Activated naive CD4-positive, alpha-beta T cell treated with anti-CD3 and anti-CD28 coated beads, Interleukin-2, amount 50 U/mL, for 72 hours (primary cell): Measurements from ENCODE around the gene SLC47A2. TPM values are rescaled to one million over a fixed set of nuclear protein-coding genes. Genes with fewer than 3 reads are reported as not detected.
"Not testable (repeated sequence)": the region's sequence is repeated elsewhere in the genome, so short reads cannot be mapped to it uniquely, and the experiment has no call there.

Experiments used
- ATAC-seq, 2 donors: fragments of 150-1000 bp; cut with Tn5 transposase; 2 replicates each; pipeline ENCODE4 v1.10.0; 2021; ENCODE audit warnings: mild to moderate bottlenecking in 2 of 2, moderate library complexity in 2 of 2
- DNase-seq, 2 donors: peaks; one replicate each; pipeline ENCODE4 v3.0.0; 2021 to 2022; ENCODE audit warnings: low spot score in 2 of 2
- H3K27ac Mint-ChIP-seq, 2 donors: one replicate each; pipeline ENCODE4 v1.8.0; 2022; ENCODE audit warnings: mild to moderate bottlenecking in 2 of 2, mixed read lengths in 2 of 2
- H3K36me3 Mint-ChIP-seq, 2 donors: one replicate each; pipeline ENCODE4 v1.8.0; 2022; ENCODE audit warnings: mixed read lengths in 2 of 2
- H3K9me3 Mint-ChIP-seq, 2 donors: one replicate each; pipeline ENCODE4 v1.8.0; 2022; ENCODE audit warnings: mixed read lengths in 2 of 2
- total RNA-seq, 2 donors: library from RNA; stranded (reverse); gene quantifications; one replicate each; pipeline ENCODE4 v1.2.3, GENCODE V29; 2022

The SLC47A2 gene, protein sequence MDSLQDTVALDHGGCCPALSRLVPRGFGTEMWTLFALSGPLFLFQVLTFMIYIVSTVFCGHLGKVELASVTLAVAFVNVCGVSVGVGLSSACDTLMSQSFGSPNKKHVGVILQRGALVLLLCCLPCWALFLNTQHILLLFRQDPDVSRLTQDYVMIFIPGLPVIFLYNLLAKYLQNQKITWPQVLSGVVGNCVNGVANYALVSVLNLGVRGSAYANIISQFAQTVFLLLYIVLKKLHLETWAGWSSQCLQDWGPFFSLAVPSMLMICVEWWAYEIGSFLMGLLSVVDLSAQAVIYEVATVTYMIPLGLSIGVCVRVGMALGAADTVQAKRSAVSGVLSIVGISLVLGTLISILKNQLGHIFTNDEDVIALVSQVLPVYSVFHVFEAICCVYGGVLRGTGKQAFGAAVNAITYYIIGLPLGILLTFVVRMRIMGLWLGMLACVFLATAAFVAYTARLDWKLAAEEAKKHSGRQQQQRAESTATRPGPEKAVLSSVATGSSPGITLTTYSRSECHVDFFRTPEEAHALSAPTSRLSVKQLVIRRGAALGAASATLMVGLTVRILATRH
- not detected for total RNA-seq

DNA sequence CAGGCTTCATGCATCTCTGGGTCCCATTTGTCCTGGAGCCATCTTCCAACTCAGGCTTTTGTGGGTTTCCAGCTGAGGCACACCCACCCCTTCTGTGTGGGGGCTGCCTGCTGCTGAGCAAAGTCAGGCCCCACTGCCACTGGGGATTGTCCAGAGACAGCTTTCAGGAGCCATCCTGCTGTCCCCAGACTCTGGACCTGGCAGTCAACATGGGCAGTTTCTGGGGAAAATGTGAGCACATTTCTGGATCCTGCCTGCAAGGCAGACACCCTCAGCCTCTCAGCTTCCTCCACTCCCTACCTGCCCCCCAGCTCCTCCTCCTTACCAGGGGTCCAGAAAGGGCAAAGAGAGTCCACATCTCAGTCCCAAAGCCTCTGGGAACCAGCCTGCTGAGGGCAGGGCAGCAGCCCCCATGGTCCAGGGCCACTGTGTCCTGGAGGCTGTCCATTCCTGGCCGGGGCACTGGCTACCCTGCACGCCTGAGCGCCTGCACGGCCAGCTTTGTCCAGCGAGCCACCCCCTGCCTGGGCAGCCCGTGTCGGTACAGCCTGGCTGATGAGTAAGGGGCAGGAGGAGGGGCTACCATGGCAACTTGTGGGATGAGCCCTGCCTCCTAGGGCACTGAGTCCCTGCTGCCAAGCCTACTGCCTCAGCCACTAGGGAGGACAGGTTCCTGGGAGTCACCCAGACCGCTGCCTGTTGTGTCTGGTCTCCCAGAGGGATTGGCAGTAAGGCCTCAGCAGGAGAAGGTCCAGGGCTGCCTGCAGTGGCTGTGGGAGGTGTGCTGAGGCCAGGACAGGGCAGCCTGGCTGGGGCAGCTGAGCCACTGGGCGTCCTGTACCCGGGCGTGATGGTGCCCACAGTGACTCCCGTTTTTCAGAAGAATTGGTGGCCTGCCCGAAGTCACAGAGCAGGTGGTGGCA, at the start of gene SLC47A2:
SLC47A2 (minus strand) TSS at position 477 of the 923 bp plus-strand sequence; CDS start at position 448, 29 bp downstream.
- no peak for ATAC-seq
- DNase-seq = no peak
- Mint-ChIP-seq H3K27ac (peak within 1 kb of the TSS in 1 of 2 donors; percentile 50), H3K9me3 (no peaks in the 10 kb centered on the region), H3K36me3 (no peaks in the 10 kb centered on the region)

DNA sequence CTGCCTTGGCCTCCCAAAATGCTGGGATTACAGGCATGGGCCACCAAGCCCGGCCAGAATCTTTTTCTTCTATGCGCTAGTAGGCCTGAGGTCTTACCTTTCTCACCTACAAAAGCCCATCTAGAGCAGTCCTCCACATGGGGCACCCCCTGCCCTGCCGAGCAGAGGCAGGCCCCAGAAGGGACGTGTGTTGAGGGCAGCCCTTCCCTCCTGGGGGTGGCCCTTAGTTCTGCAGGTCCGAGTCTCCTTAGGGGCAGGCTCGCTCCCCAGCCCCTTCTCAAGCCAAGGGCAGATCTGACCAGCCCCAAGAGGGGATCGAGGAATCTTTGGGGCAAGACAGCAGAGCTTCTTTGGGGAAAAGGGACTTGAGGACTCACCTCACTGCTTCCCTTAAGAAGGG, 49.6 kb upstream of the SLC47A2 start:
- H3K27ac Mint-ChIP-seq = no peak overlapping the region
- peaks cover 0 to 10% of the 10 kb centered on the region in 2 donors for H3K36me3 Mint-ChIP-seq
- no peaks in the 10 kb centered on the region for H3K9me3 Mint-ChIP-seq
- no peak for DNase-seq
- no peak for ATAC-seq

DNA sequence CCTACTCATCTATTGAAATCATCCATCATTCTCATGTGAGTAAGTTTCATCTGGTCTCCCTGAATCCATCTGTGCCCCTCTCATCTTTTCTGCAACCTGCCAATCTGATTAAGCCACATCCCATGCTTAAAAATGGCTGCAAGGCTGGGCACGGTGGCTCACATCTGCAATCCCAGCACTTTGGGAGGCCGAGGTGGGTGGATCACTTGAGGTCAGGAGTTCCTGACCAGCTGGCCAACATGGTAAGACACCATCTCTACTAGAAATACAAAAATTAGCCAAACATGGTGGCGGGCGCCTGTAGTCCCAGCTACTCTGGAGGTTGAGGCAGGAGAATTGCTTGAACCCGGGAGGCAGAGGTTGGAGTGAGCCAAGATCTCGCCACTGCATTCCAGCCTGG, 47.6 kb upstream of the SLC47A2 start:
- not testable (repeated sequence) for H3K36me3 Mint-ChIP-seq, H3K27ac Mint-ChIP-seq, DNase-seq, ATAC-seq, H3K9me3 Mint-ChIP-seq

DNA sequence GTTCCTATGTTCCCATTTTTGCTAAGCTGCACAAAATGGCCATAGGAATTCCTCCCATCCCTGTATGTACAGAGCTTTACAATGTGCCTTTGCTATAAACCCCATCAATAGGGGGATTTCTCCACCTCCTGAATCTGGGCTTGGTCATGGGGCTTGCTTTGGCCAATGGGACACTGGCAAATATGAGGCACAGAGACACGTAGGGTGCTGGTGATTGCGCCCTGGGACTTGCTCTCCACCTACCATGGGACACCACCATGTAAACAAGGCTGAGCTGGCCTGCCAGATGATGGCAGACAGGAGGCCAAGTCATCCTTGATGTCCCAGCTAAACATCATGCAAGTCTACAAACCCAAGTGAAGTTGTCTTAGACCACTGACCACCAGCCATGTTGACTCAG, 47.0 kb upstream of the SLC47A2 start:
- DNase-seq (no peak), ATAC-seq (no peak)
- Mint-ChIP-seq H3K9me3 (no peaks in the 10 kb centered on the region), H3K27ac (no peak overlapping the region), H3K36me3 (no peaks in the 10 kb centered on the region)

DNA sequence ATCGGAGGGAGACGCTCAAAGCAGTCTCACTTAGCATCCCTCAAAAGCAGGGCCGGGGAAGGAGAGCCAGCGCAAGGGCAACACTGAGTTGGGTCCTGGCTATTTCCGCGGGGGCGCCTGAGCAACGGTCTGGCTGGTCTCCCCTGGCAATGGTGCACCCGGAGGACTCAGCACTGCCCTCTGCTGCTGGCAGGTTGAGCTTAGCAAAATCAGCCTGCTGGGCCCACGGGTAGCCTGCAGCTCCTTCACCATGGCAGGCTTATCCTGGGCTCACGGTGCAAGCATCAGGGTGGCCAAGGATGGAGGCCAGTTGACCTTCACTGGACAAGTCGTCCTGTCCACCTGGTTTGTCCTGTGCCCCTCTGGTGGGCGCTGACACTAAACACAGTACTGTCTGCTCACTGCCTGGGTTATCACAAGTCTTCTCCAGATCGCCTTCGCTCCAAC, 46.2 kb upstream of the SLC47A2 start:
- H3K27ac Mint-ChIP-seq = no peak overlapping the region
- H3K36me3 Mint-ChIP-seq = no peaks in the 10 kb centered on the region
- peak in 1 of 2 donors; percentile 76 for DNase-seq
- peak; percentile 33 to 69 for ATAC-seq
- H3K9me3 Mint-ChIP-seq = no peaks in the 10 kb centered on the region

DNA sequence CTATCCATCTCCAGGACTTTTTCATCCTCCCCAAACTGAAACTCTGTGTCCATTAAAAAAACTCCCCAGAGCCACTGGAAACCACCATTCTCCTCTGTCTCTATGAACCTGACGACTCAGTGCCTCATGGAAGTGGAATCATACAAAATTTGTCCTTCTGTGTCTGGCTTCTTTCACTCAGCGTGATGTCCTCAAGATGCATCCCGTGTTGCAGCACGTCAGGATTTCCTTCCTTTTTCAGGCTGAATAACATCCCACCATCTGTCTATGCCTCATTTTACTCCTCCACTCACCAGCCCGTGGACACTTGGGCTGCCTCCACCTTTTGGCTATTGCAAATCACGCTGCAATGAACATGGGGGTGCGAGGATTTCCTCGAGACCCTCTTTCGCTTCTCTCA, 44.4 kb upstream of the SLC47A2 start:
- Mint-ChIP-seq H3K27ac (no peak overlapping the region), H3K9me3 (no peaks in the 10 kb centered on the region)
- no peak for ATAC-seq

DNA sequence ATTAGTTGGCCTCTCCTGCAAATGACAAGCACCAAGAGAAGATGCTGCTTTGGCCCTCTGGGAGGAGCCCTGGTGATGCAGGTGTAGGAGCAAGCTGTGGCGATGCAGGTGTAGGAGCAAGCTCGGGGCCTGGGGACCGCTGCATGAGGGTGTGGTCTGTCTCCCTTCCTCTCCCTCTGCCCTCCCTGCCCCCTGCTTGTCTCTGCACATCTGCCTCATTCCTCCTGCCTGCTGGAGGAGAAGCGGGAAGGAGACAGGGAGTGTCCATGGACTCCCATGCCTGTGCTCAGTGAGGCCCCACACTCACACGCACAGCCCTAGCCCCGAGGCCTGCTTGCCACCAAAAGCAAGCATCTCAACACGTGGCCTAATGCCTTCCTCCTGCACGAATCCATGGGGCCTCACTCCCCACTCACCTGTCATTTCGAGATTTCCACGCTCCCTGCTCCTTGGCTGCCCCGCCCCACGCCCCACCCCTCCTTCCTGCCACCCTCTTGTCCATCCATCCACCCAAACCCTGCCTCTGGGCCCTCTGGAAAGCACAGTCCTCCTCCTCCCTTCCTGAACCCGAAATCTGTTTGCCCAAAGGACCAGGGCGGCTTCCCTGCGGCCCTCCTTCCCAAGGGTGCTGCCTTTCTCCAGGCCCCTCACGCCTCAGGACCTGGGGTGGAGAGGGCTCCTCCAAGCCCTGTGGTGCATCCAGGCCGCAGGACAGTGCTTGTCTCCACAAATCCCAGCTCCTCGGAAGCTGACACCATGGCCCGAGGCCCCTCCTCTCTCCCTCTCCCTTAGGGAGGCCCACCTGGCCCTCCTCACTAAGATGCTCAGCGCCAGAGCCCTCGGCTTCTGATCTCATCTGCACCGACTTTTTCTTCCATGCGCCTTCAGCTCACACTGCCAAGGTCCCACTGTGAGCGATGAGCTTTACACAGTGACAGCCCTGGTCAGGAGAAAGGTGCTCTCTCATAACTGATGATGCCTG, 43.5 kb upstream of the SLC47A2 start:
- H3K27ac Mint-ChIP-seq = no peak overlapping the region
- peak in 1 of 2 donors; percentile 48 for DNase-seq
- ATAC-seq = no peak
- H3K9me3 Mint-ChIP-seq = no peaks in the 10 kb centered on the region
- no peaks in the 10 kb centered on the region for H3K36me3 Mint-ChIP-seq

More for the DNA sequence above, 44.4 kb upstream of the SLC47A2 start:
- H3K36me3 Mint-ChIP-seq = no peaks in the 10 kb centered on the region
- peak in 1 of 2 donors; percentile 26 for DNase-seq

DNA sequence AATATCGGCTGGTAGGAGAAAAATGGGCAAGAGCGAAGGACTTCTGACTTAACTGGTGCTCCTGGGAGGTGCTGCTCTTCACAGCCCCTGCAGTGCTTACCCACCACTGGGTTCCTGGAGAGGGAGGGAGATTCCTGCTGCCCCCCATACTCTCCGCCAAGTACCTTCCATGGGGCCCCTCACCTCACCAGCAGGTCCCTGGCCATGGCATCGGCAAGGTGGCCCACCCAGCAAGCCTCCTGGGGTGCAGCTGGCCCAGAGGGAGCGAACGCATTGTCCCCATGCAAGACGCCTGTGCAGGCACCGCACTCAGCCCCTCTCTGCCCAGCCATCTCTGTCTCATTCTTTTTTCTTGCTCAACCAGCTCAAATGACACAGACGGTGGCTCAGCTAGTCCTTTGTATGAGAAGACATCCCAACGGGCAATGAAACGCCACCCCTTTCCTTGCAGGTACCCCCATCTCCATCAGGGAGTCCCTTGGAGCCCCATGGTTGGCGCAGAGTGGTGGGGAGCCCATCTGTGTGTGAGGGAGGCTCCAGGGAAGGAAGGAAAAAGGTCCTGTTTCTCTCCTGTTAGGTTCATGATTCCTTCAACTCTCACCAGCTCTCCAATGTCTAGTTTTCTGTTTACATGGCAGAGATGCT, 41.3 kb upstream of the SLC47A2 start:
- no peaks in the 10 kb centered on the region for H3K36me3 Mint-ChIP-seq
- ATAC-seq (no peak), DNase-seq (no peak)
- no peaks in the 10 kb centered on the region for H3K9me3 Mint-ChIP-seq
- no peak overlapping the region for H3K27ac Mint-ChIP-seq

DNA sequence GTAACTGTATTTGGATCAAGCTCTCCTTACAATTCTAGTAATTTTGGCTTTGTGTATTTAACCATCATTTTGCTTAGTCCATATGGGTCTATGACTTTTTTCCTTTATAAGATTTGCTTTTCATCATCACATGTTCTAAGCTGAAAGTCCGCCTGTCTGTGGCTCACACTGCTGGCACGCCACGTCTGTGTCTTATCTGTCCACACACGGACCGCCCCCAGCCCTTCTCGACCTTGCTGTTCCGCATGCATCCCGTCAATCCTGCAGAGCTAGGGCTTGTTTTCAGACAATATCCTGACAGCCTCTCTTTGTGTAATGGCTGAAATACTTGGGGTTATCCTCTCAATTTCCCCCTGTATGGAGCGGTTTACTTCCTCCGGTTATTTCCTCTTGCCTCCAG, 40.2 kb upstream of the SLC47A2 start:
- peak overlapping the region in 1 of 2 donors; percentile 2 for H3K27ac Mint-ChIP-seq
- no peak for ATAC-seq
- no peaks in the 10 kb centered on the region for H3K36me3 Mint-ChIP-seq
- H3K9me3 Mint-ChIP-seq = no peaks in the 10 kb centered on the region
- DNase-seq = no peak

DNA sequence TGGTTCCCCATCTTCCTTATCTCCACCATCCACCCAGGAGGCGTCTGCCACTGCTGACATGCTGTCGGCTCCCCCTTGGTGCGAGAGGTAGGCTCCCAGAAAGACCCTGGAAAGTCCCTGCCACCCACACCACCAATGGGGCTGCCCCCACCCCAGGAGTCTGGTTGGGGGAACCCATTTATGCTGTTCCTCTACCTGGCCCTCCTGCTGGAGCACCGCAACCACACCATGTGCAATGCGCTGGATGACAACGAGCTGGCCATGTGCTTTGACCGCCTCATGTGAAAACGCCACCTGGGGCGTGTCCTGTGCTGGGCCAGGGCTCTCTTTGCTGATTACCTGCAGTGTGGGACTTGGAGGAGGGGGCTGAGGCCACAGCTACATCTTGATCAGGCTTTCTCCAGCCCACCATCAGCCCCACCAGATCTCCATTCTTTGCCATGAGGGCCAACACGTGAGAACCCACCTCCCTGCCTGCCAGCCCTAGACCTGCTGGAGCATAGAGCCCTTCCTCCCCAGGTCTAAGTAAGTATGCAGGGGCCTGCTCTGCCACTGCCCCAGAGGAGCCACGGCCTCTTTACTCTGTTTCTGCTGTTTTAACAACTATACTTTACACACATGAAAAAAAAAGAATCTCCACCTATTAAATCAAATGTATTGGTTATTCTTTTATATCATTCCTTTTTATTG, 39.6 kb upstream of the SLC47A2 start:
- Mint-ChIP-seq H3K9me3 (no peaks in the 10 kb centered on the region), H3K36me3 (no peaks in the 10 kb centered on the region), H3K27ac (peak overlapping the region in 1 of 2 donors; percentile 2)
- ATAC-seq (no peak), DNase-seq (no peak)

DNA sequence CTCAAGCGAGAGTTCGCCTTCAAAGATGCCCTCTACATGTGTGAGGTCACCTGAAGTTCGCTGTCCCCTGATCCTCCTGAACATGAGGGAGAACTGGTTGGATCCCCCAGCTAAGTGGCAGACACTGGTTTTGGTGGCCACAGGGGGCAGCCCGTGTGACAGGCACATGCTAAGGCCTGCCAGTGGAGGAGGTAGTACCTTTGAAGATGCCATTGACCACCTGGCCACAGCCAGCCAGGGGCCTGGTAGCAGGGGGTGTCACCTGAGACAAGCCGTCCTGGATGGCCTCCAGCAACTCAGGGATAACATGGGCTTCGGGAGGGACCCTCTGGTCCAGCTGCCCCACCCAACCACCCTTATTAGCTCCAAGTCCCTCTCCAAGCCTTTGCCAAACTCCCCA, 39.0 kb upstream of the SLC47A2 start:
- H3K27ac Mint-ChIP-seq = no peak overlapping the region
- no peaks in the 10 kb centered on the region for H3K36me3 Mint-ChIP-seq
- no peaks in the 10 kb centered on the region for H3K9me3 Mint-ChIP-seq
- ATAC-seq = no peak
- DNase-seq = no peak

DNA sequence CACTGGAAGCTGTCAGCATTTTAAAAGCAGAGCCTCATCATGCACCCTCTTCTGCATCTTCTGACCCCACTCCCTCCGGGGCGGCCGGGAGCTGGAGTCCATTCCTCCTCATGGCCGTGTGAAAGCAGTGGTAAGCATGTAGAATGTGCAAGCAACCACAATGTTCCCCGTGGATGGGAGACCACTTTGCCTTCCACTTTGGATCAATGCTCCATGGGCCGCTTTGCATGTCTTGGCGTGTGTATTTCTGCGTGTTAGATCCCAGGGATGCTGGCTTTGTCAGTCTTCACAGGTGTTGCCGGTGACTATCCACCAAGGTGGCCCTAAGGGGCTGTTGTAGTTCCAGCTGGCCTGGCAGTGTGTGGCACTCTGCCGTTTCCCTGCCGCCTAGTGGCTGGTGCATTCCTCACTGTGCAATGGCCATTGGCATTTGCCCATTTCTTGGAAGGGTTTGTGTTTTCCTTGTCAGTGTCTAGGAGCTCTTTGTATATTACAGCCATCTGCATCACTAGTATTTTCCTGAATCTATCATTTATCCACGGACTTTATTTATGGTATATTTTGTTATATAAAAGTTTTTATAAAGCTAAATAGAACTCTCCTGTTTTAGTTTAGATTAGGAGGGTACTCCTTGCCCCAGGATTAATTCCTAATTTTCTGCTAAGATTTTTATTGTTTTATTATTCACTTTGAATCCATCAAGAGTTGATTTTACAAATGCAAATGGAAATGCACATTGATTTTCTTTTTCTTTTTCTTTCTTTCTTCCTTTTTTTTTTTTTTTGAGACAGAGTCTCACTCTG, 37.5 kb upstream of the SLC47A2 start:
- ATAC-seq = no peak
- no peak for DNase-seq
- Mint-ChIP-seq H3K36me3 (no peaks in the 10 kb centered on the region), H3K9me3 (no peaks in the 10 kb centered on the region), H3K27ac (no peak overlapping the region)

DNA sequence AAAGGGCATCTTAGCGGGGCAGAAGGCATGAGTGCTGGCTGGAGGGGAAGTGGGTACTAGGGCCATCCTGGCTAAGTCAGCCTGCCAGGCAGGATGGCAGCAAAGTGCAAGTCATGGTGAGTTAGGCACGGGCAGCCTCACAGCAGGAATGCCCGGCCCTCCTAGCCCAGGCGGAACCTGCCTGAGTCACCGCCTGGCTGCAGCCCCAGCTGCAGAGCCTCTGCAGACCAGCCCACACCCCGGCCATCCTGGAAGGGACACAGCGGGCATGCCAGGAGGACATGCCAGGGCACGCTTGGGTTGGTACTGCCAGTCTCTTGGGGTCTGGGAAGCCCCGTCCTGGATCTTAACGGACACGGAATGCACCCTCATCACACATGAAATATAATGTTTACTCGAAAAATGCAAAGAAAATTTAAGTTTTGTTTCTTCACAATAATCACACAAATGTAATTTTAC, 36.7 kb upstream of the SLC47A2 start:
- peak overlapping the region in 1 of 2 donors; percentile 7 for H3K27ac Mint-ChIP-seq
- no peaks in the 10 kb centered on the region for H3K9me3 Mint-ChIP-seq
- DNase-seq = no peak
- no peaks in the 10 kb centered on the region for H3K36me3 Mint-ChIP-seq
- ATAC-seq = peak in 1 of 2 donors; percentile 49
